ENCODE data around the gene CLTC.

- TF ChIP-seq CTCF (conservative IDR thresholded peaks at IDR 0.05; ENCODE audit: low read depth, low read length), result no peak
- TF ChIP-seq POLR2A (IDR thresholded peaks at IDR 0.05; ENCODE audit: low read depth, low read length), result no peak
- no peak for TF ChIP-seq RCOR1 (IDR thresholded peaks at IDR 0.05; ENCODE audit: insufficient replicate concordance, low read length)
- no peak for TF ChIP-seq ELK1 (IDR thresholded peaks at IDR 0.05; ENCODE audit: borderline replicate concordance, low read depth, low read length)
- no peak for TF ChIP-seq RFX5 (IDR thresholded peaks at IDR 0.05; ENCODE audit: low read depth, low read length)
- no peak for TF ChIP-seq CHD1 (IDR thresholded peaks at IDR 0.05; ENCODE audit: low read depth, low read length)
- TF ChIP-seq FOS (IDR thresholded peaks at IDR 0.05; ENCODE audit: low read depth, low read length), result no peak
- TF ChIP-seq USF2 (IDR thresholded peaks at IDR 0.05; ENCODE audit: low read depth, low read length), result no peak
- TF ChIP-seq MXI1 (IDR thresholded peaks at IDR 0.05; ENCODE audit: borderline replicate concordance, low read depth, low read length), result no peak
- no peak for TF ChIP-seq RAD21 (IDR thresholded peaks at IDR 0.05; ENCODE audit: low read length)
- no peak for TF ChIP-seq SMC3 (IDR thresholded peaks at IDR 0.05; ENCODE audit: low read depth, low read length)
- no peak for TF ChIP-seq MAFK (IDR thresholded peaks at IDR 0.05; ENCODE audit: low read depth, low read length)
Observed at GRCh38 chr17:59699786-59700185, 80.1 kb downstream of the CLTC start.
